Natural killer cell (primary cell): Measurements from ENCODE around the gene PLEKHG1. TPM values are rescaled to one million over a fixed set of nuclear protein-coding genes. Genes with fewer than 3 reads are reported as not detected.
A peak's percentile ranks its signal among the peaks of the same experiment; 100 is the strongest.

Experiments
- ATAC-seq, 3 donors: fragments of 150-1000 bp in 2 of 3; fragments of 200-7000 bp in 1 of 3; cut with Tn5 transposase; 1 replicate in 1 of 3; 2 replicates in 2 of 3; pipeline ENCODE4 v1.10.0; 2021; ENCODE audit warnings: mild to moderate bottlenecking in 2 of 3, moderate library complexity in 2 of 3
- DNase-seq, 2 donors: peaks; one replicate each; pipeline versions ENCODE4 v3.0.0 to v3.0.0-alpha.2; 2013 to 2021; ENCODE audit warnings: mixed read lengths in 1 of 2
- H3K27ac ChIP-seq: one replicate; pipeline ENCODE4 v1.5.1; 2013; ENCODE audit warnings: mild to moderate bottlenecking, low read length
- H3K27me3 ChIP-seq: one replicate; pipeline ENCODE4 v1.6.1; 2013; ENCODE audit warnings: low read length; ENCODE audit not compliant: control insufficient read depth, insufficient read depth
- H3K36me3 ChIP-seq: one replicate; pipeline ENCODE4 v1.6.1; 2013; ENCODE audit warnings: low read length; ENCODE audit not compliant: control insufficient read depth, insufficient read depth
- H3K4me1 ChIP-seq: one replicate; pipeline ENCODE4 v1.6.1; 2013; ENCODE audit warnings: low read length; ENCODE audit not compliant: control insufficient read depth, insufficient read depth
- H3K4me3 ChIP-seq: one replicate; pipeline ENCODE4 v1.5.1; 2013; ENCODE audit warnings: low read length
- H3K9me3 ChIP-seq: one replicate; pipeline ENCODE4 v1.6.1; 2013; ENCODE audit warnings: low read length; ENCODE audit not compliant: control insufficient read depth, insufficient read depth
- H3K27ac Mint-ChIP-seq, 2 donors: one replicate each; pipeline ENCODE4 v1.8.0; 2022; ENCODE audit warnings: mild to moderate bottlenecking in 2 of 2, mixed read lengths in 2 of 2, moderate library complexity in 1 of 2
- H3K27me3 Mint-ChIP-seq, 2 donors: one replicate each; pipeline ENCODE4 v1.8.0; 2022; ENCODE audit warnings: low read depth in 2 of 2, mixed read lengths in 2 of 2
- H3K36me3 Mint-ChIP-seq: one replicate; pipeline ENCODE4 v1.8.0; 2022; ENCODE audit warnings: mixed read lengths
- H3K4me1 Mint-ChIP-seq, 2 donors: one replicate each; pipeline ENCODE4 v1.8.0; 2022; ENCODE audit warnings: mixed read lengths in 2 of 2
- H3K4me3 Mint-ChIP-seq: one replicate; pipeline ENCODE4 v1.8.0; 2022; ENCODE audit warnings: mild to moderate bottlenecking, moderate library complexity, mixed read lengths
- H3K9me3 Mint-ChIP-seq, 2 donors: one replicate each; pipeline ENCODE4 v1.8.0; 2022; ENCODE audit warnings: mixed read lengths in 2 of 2
- CTCF ChIP-seq: fragments of 200-600 bp; IDR thresholded peaks from one replicate; pipeline ENCODE4 v1.8.0; 2022; ENCODE audit warnings: antibody characterized with exemption
- WGBS: methylation state at CpG from one replicate; pipeline ENCODE4 v1.1.7; 2013; ENCODE audit warnings: missing lambda C conversion rate; ENCODE audit not compliant: insufficient coverage; 5-methylcytosine and 5-hydroxymethylcytosine counted together
- intact Hi-C: fragments of 100-400 bp; cut with micrococcal nuclease; formaldehyde crosslinking; loops from one replicate; pipeline ENCODE4 v1.14.2; 2022
- total RNA-seq, 4 donors: library from RNA; stranded (reverse); fragments of 120-200 nt in 1 of 4; gene quantifications; one replicate each; pipeline versions ENCODE4 v1.2.3 to v1.2.4, GENCODE V29; 2013 to 2022

The PLEKHG1 gene
- total RNA-seq, 3 donors from 2014 or later (not counting 1 experiment from before 2014, with no cell fraction given) = 0.29 to 1.4 (median 0.54) TPM

GRCh38 chr6:150628908-150629307 lies 29.2 kb downstream of the PLEKHG1 start:
- Mint-ChIP-seq H3K4me1 (peaks cover 5 to 9% of the 10 kb centered on the region in 2 donors), H3K9me3 (no peaks in the 10 kb centered on the region), H3K27ac (no peak overlapping the region), H3K36me3 (no peaks in the 10 kb centered on the region), H3K4me3 (no peak overlapping the region), H3K27me3 (peaks cover 14 to 21% of the 10 kb centered on the region in 2 donors)
- intact Hi-C loops = no loop called here
- Histone ChIP-seq H3K27ac (no peak overlapping the region), H3K9me3 (no peaks in the 10 kb centered on the region), H3K27me3 (no peaks in the 10 kb centered on the region), H3K4me1 (peaks cover 7% of the 10 kb centered on the region), H3K36me3 (no peaks in the 10 kb centered on the region), H3K4me3 (no peak overlapping the region)
- no peak for ATAC-seq
- DNase-seq = no peak
- 71% methylated on average over 5 of the region's 6 CpGs for WGBS
- no peak for TF ChIP-seq CTCF

- no peak overlapping the region for H3K4me3 Mint-ChIP-seq
- ATAC-seq (no peak), DNase-seq (peak in 1 of 2 donors; percentile 25)
- no peaks in the 10 kb centered on the region for H3K9me3 Mint-ChIP-seq
- Histone ChIP-seq H3K4me3 (no peak overlapping the region), H3K9me3 (no peaks in the 10 kb centered on the region), H3K27me3 (no peaks in the 10 kb centered on the region), H3K4me1 (peaks cover 4% of the 10 kb centered on the region), H3K27ac (peak overlapping the region; percentile 48), H3K36me3 (no peaks in the 10 kb centered on the region)
- 71% methylated on average over 12 of the region's 12 CpGs for WGBS
- no peak for TF ChIP-seq CTCF
- no peak overlapping the region for H3K27ac Mint-ChIP-seq
- intact Hi-C loops = no loop called here
- peaks cover 14 to 22% of the 10 kb centered on the region in 2 donors for H3K27me3 Mint-ChIP-seq
- peaks cover 5 to 9% of the 10 kb centered on the region in 2 donors for H3K4me1 Mint-ChIP-seq
- H3K36me3 Mint-ChIP-seq = no peaks in the 10 kb centered on the region
Measured at GRCh38 chr6:150631283-150631983, 31.7 kb downstream of the PLEKHG1 start.

- no peak for DNase-seq
- H3K9me3 ChIP-seq = no peaks in the 10 kb centered on the region
- 80% methylated on average over 8 of the region's 9 CpGs for WGBS
- H3K4me1 ChIP-seq = peaks cover 4% of the 10 kb centered on the region
- Mint-ChIP-seq H3K4me1 (peaks cover 5 to 9% of the 10 kb centered on the region in 2 donors), H3K4me3 (no peak overlapping the region), H3K9me3 (no peaks in the 10 kb centered on the region), H3K36me3 (no peaks in the 10 kb centered on the region), H3K27me3 (peaks cover 14 to 22% of the 10 kb centered on the region in 2 donors), H3K27ac (no peak overlapping the region)
- H3K27me3 ChIP-seq = no peaks in the 10 kb centered on the region
- no peak overlapping the region for H3K4me3 ChIP-seq
- ATAC-seq = no peak
- intact Hi-C loops = no loop called here
- peak overlapping the region; percentile 48 for H3K27ac ChIP-seq
- no peak for TF ChIP-seq CTCF
- H3K36me3 ChIP-seq = no peaks in the 10 kb centered on the region
Measured at GRCh38 chr6:150631984-150632642, 32.4 kb downstream of the PLEKHG1 start.
